GM10248 (cell line): ENCODE results near the gene STYK1.
"Not testable (repeated sequence)": the region's sequence is repeated elsewhere in the genome, so short reads cannot be mapped to it uniquely, and the experiment has no call there.

Experiments used
- CTCF ChIA-PET: fragments of 300-600 bp; sonication (Branson Sonifier 250); formaldehyde crosslinking; extraction: SDS; loops from one replicate; lab custom pipeline; 2021; ENCODE audit warnings: antibody characterized with exemption; lab: Yijun Ruan, JAX
- POLR2A ChIA-PET: fragments of 350-650 bp; sonication (Branson Sonifier 250); formaldehyde crosslinking; extraction: SDS; loops from one replicate; lab custom pipeline; 2020; ENCODE audit warnings: antibody characterized with exemption; lab: Yijun Ruan, JAX
- DNase-seq: peaks from one replicate; pipeline ENCODE4 v3.0.0; 2012; ENCODE audit errors: extremely low spot score
- TF ChIP-seq, protein P1 (sequence below): IDR thresholded peaks from 2 replicates; pipeline ENCODE4 v1.5.1; 2012; ENCODE audit warnings: mild to moderate bottlenecking, low read depth; ENCODE audit errors: extremely low read depth, missing control alignments, control extremely low read depth

The STYK1 gene

DNA sequence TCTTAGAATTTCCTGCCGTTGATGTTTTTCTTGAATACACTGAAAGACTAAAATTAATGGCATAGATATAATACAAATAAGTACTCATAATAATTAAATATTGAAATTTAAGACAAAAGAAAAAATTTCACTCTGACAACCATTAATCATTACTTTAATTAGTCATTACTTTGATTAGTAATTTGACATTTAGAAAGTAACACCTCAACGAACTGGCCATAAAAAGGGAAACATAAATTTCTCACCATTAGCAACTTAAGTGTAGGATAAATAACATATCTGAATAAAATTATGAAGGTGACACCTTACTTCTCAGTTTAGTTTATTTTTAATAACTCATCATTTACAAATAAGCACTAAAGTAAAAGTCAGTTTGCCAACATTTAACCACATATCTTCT, 78.0 kb downstream of the STYK1 start:
- POLR2A ChIA-PET: no interaction called here
- DNase-seq: no peak
- CTCF ChIA-PET: no interaction called here
- TF ChIP-seq, protein P1, sequence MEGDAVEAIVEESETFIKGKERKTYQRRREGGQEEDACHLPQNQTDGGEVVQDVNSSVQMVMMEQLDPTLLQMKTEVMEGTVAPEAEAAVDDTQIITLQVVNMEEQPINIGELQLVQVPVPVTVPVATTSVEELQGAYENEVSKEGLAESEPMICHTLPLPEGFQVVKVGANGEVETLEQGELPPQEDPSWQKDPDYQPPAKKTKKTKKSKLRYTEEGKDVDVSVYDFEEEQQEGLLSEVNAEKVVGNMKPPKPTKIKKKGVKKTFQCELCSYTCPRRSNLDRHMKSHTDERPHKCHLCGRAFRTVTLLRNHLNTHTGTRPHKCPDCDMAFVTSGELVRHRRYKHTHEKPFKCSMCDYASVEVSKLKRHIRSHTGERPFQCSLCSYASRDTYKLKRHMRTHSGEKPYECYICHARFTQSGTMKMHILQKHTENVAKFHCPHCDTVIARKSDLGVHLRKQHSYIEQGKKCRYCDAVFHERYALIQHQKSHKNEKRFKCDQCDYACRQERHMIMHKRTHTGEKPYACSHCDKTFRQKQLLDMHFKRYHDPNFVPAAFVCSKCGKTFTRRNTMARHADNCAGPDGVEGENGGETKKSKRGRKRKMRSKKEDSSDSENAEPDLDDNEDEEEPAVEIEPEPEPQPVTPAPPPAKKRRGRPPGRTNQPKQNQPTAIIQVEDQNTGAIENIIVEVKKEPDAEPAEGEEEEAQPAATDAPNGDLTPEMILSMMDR: no peak

DNA sequence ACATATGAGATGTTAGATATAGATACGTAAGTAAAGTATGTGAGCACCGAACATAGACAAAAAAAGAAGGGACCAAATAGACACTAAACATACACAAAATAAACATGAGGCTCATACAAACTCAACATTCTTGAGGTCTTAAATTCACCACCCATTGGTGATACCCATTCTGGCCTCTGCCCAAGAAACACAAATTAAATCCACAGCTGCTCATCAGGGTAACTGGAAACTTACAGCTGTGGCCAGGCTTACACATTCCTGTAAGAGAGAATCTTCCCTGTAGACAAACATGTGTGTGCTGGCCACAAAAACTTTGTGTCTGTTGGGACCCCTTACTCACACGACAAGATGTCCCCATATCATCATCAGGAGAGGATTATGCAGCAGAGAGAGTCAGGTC, 82.9 kb downstream of the STYK1 start:
- CTCF ChIA-PET: interaction anchor here (0.6 kb wide), 1 partner anchor 29 kb away, joined by 3 read pairs; no protein-coding TSS in a partner anchor
- POLR2A ChIA-PET: no interaction called here
- no peak for DNase-seq
- TF ChIP-seq, protein P1: no peak

DNA sequence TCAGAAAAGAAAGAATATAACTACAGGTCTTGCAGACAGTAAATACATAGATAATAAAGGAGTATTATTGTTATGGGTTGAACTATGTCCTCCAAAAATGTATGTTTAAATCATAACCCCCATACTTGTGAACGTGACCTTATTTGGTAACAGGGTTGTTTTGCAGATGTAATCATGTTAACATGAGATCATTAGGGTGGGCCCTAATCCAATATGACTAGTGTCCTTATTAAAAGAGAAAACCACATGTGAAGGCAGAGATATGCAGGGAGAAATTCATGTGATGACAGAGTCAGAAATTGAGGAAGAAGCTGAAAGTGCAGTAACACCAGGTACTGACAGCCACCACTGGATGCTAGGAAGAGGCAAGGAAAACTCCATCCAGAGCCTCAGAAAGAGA, 89.4 kb downstream of the STYK1 start:
- POLR2A ChIA-PET: no interaction called here
- DNase-seq: no peak
- TF ChIP-seq, protein P1: no peak
- CTCF ChIA-PET: interaction anchor here (1.0 kb wide), 1 partner anchor 166 kb away, joined by 3 read pairs; no protein-coding TSS in a partner anchor

DNA sequence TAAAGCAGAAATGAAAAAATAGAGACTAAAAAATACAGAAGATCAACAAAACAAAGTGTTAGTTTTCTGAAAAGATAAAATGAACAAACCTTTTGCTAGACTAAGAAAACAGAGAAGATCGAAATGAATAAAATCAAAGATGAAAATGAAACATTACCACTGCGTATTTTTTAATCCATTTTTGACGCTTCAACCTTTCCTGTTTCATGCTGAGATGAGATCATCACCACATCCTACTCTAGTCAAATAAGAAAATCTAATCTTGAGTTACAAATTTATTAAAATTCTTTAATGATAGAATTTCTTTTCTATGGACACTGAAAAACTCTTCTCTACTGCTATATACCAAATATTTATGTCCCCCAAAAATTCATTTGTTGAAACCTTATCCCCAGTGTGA, 91.1 kb downstream of the STYK1 start:
- POLR2A ChIA-PET: no interaction called here
- CTCF ChIA-PET: no interaction called here
- TF ChIP-seq, protein P1: no peak

DNA sequence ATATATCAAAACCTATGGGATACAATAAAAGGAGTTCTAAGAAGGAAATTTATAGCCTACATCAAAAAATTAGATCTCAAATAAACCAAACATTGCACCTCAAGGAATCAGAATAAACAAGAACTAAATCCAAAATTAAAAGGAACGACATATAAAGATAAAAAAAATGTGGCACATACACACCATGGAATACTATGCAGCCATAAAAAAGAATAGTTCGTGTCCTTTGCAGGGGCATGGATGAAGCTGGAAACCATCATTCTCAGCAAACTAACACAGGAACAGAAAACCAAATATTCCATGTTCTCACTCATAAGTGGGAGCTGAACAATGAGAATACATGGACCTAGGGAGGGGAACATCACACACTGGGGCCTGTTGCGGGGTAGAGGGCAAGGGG, 91.7 kb downstream of the STYK1 start:
- CTCF ChIA-PET, POLR2A ChIA-PET, DNase-seq: not testable (repeated sequence)

More for the DNA sequence above, 91.1 kb downstream of the STYK1 start:
- DNase-seq: no peak

DNA sequence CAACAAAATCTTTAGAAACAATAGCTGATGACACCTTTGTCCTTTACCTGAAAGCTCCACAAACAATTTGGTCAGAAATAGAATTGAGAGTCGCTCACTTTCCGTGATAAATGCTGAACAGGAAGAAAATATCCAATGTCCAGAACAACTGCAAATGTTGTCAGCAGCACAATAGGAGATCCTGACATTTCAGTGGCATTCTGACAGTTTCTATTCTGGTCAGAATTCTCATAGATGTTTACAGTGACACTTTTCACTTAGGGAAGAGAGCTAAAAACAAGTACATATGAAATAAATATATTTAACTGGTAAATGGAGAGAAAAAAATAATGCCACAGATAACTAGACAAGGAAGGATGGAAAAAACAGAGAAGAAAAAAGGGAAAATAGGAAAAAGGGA, 99.5 kb downstream of the STYK1 start:
- TF ChIP-seq, protein P1: no peak
- POLR2A ChIA-PET: no interaction called here
- CTCF ChIA-PET: interaction anchor here (0.8 to 1.2 kb wide), 2 partner anchors 13 to 176 kb away, joined by 3 to 4 read pairs; no protein-coding TSS in a partner anchor
- no peak for DNase-seq

DNA sequence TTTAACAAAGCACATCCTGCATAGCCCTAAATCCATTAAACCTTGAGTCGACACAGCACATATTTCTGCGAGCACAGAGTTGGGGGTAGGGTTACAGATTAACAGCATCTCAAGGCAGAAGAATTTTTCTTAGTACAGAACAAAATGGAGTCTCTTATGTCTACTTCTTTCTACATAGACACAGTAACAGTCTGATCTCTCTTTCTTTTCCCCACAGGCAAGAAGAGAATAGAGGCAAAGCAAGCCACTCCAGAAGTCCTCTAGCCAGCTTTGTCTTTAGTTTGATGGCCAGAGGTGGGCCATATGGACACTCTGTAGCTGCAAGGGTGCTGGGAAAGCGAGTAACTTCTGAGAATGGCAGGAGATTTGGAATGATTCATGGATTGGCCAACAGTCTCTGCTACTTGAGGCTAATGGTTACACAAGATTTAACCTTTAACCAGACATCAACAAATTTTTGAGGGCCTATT, 101.8 kb downstream of the STYK1 start:
- POLR2A ChIA-PET, DNase-seq, CTCF ChIA-PET: not testable (repeated sequence)

DNA sequence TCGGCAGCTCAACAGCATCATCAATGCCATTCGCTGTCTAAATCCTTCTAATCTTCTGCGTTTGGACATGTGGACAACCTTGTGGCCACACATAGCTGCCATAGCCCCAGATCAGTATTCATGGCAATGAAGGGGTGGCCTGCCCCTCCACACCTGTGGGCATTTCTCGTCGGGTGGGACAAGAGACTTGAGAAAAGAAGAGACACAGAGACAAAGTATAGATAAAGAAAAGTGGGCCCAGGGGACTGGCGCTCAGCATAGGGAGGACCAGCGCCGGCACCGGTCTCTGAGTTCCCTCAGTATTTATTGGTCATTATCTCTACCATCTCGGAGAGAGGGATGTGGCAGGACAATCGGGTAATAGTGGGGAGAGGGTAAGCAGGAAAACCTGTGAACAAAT, 102.7 kb downstream of the STYK1 start:
- no peak for DNase-seq
- TF ChIP-seq, protein P1: no peak
- ChIA-PET POLR2A (no interaction called here), CTCF (interaction anchor here (1.2 to 1.5 kb wide), 2 partner anchors 9 to 336 kb away, joined by 4 read pairs; no protein-coding TSS in a partner anchor)
